K562 (cell line): Measurements from ENCODE around the gene ACBD4. TPM values are rescaled to one million over a fixed set of nuclear protein-coding genes. Genes with fewer than 3 reads are reported as not detected.
A peak's percentile ranks its signal among the peaks of the same experiment; 100 is the strongest.

ENCODE experiments used
- ATAC-seq: fragments of 200-7000 bp; cut with Tn5 transposase; 3 replicates; pipeline ENCODE4 v1.9.1; 2020; ENCODE audit warnings: moderate library complexity
- BruUV-seq: library from RNA; stranded (reverse); fragments of 400-500 nt; replicated peaks from 2 replicates; lab custom pipeline; 2021; lab: Mats Ljungman, UMichigan
- CTCF ChIA-PET: fragments of 300-600 bp; formaldehyde crosslinking; extraction: SDS; loops from one replicate; lab custom pipeline; 2021; ENCODE audit warnings: low intra/inter-chr PET ratio; lab: Yijun Ruan, JAX
- POLR2A ChIA-PET: fragments of 300-600, 350-650 bp; sonication (Branson Sonifier 250); formaldehyde crosslinking; extraction: SDS; loops from one replicate; lab custom pipeline; 2021; ENCODE audit warnings: antibody characterized with exemption, inconsistent platforms; lab: Yijun Ruan, JAX
- DNase-seq, 4 experiments: peaks; one replicate each; pipeline versions ENCODE4 v3.0.0 to v3.0.0-alpha.2; 2011 to 2018; ENCODE audit warnings: low spot score in 3 of 4, mixed read lengths in 3 of 4; ENCODE audit errors: extremely low read depth in 1 of 4
- FAIRE-seq: peaks from 2 replicates; lab custom pipeline; 2011; peaks lifted over from hg19 to GRCh38; lab: Jason Lieb, UNC
- H2AFZ ChIP-seq: 2 replicates; pipeline ENCODE4 v1.6.0; 2011; ENCODE audit warnings: low read depth, low read length, control low read depth, inconsistent platforms
- H3K27ac ChIP-seq: fragments of 200-600 bp; 3 replicates; pipeline ENCODE4 v1.8.0; 2011; ENCODE audit warnings: low read depth, mild to moderate bottlenecking, control low read depth, inconsistent platforms, low read length, moderate library complexity, mixed read lengths; ENCODE audit errors: extremely low read depth
- H3K27me3 ChIP-seq, 2 experiments: fragments of 300-600 bp in 1 of 2; 2 replicates in 1 of 2; 3 replicates in 1 of 2; pipeline versions ENCODE4 v1.6.0 to v1.8.0; 2011; ENCODE audit warnings: inconsistent platforms in 2 of 2, low read length in 2 of 2, mild to moderate bottlenecking in 1 of 2, mixed read lengths in 1 of 2, moderate library complexity in 1 of 2; ENCODE audit not compliant: control insufficient read depth in 2 of 2, insufficient read depth in 2 of 2
- H3K36me3 ChIP-seq: fragments of 300-600 bp; 3 replicates; pipeline ENCODE4 v1.8.0; 2011; ENCODE audit warnings: mild to moderate bottlenecking, low read length, inconsistent platforms; ENCODE audit not compliant: control insufficient read depth, insufficient read depth
- H3K4me1 ChIP-seq, 2 experiments: fragments of 200-600 bp in 1 of 2; replicated peaks in 1 of 2; 2 replicates in 1 of 2; 3 replicates in 1 of 2; pipeline versions ENCODE4 v1.5.1 to v1.8.0; 2011; ENCODE audit warnings: inconsistent platforms in 2 of 2, low read length in 2 of 2, mild to moderate bottlenecking in 1 of 2, mixed read lengths in 1 of 2, moderate library complexity in 1 of 2; ENCODE audit not compliant: control insufficient read depth in 2 of 2, insufficient read depth in 2 of 2
- H3K4me2 ChIP-seq: 2 replicates; pipeline ENCODE4 v1.6.1; 2011; ENCODE audit warnings: low read length, control low read depth, inconsistent platforms, mixed read lengths; ENCODE audit not compliant: insufficient read depth
- H3K4me3 ChIP-seq: fragments of 200-600 bp; sonication (generic), shearing (Covaris generic); 2 replicates; pipeline ENCODE4 v1.5.1; 2016; ENCODE audit warnings: control low read depth, inconsistent platforms
- H3K79me2 ChIP-seq: fragments of 200-600 bp; 3 replicates; pipeline ENCODE4 v1.8.0; 2011; ENCODE audit warnings: low read length, inconsistent platforms; ENCODE audit not compliant: control insufficient read depth, insufficient read depth
- H3K9ac ChIP-seq, 2 experiments: 2 replicates each; pipeline versions ENCODE4 v1.6.0 to v1.6.1; 2011; ENCODE audit warnings: low read depth in 2 of 2, low read length in 2 of 2, control low read depth in 1 of 2, inconsistent platforms in 1 of 2, mild to moderate bottlenecking in 1 of 2, mixed read lengths in 1 of 2; ENCODE audit not compliant: insufficient read depth in 1 of 2
- H3K9me1 ChIP-seq: one replicate; pipeline ENCODE4 v1.6.0; 2011; ENCODE audit warnings: inconsistent platforms, mild to moderate bottlenecking, low read length, moderate library complexity; ENCODE audit not compliant: control insufficient read depth, insufficient read depth
- H3K9me3 ChIP-seq: replicated peaks from 2 replicates; pipeline ENCODE4 v1.5.1; 2011; ENCODE audit warnings: low read depth, low read length, inconsistent platforms; ENCODE audit not compliant: control insufficient read depth, insufficient read depth
- H4K20me1 ChIP-seq: replicated peaks from 2 replicates; pipeline ENCODE4 v1.6.1; 2011; ENCODE audit warnings: low read length, inconsistent platforms, mixed read lengths; ENCODE audit not compliant: control insufficient read depth, insufficient read depth
- CSDE1 ChIP-seq, 2 experiments: fragments of 450-650 bp; IDR thresholded peaks; 2 replicates each; pipeline ENCODE4 v1.6.1; 2016; ENCODE audit warnings: mild to moderate bottlenecking in 1 of 2
- EGR1 ChIP-seq: fragments of 450-650 bp; conservative IDR thresholded peaks from 2 replicates; pipeline ENCODE4 v1.6.1; 2017; ENCODE audit warnings: mild to moderate bottlenecking
- HDAC6 ChIP-seq: IDR thresholded peaks from 2 replicates; pipeline ENCODE4 v1.6.1; 2012; ENCODE audit warnings: low read depth, mild to moderate bottlenecking, control low read depth, inconsistent platforms, low read length, moderate library complexity
- RFX1 ChIP-seq: fragments of 450-650 bp; IDR thresholded peaks from 2 replicates; pipeline ENCODE4 v1.6.1; 2016; ENCODE audit warnings: mild to moderate bottlenecking, moderate library complexity
- SP1 ChIP-seq: sonication (generic); formaldehyde crosslinking; IDR thresholded peaks from 2 replicates; pipeline ENCODE4 v1.8.1; 2022; ENCODE audit warnings: mild to moderate bottlenecking, missing genetic modification reagents
- SREBF2 ChIP-seq: sonication (generic); formaldehyde crosslinking; IDR thresholded peaks from 2 replicates; pipeline ENCODE4 v1.4.0; 2020; ENCODE audit warnings: mild to moderate bottlenecking, missing genetic modification reagents
- SRF ChIP-seq, 2 experiments: fragments of 250-450, 450-650 bp in 1 of 2; sonication (Bioruptor Pico) in 1 of 2; sonication (generic) in 1 of 2; formaldehyde crosslinking; IDR thresholded peaks; 2 replicates each; pipeline versions ENCODE4 v1.5.0 to v1.5.1; 2020 to 2022; ENCODE audit warnings: mild to moderate bottlenecking in 1 of 2, missing genetic modification reagents in 1 of 2
- SRSF3 ChIP-seq: fragments of 200-400 bp; formaldehyde crosslinking; IDR thresholded peaks from 2 replicates; pipeline ENCODE4 v1.6.1; 2016; ENCODE audit warnings: mild to moderate bottlenecking, low read length, moderate library complexity; ENCODE audit not compliant: insufficient read depth
- ZNF121 ChIP-seq: sonication (generic); formaldehyde crosslinking; conservative IDR thresholded peaks from 2 replicates; pipeline ENCODE4 v1.8.0; 2022; ENCODE audit warnings: missing genetic modification reagents
- ZNF324 ChIP-seq: fragments of 250-450 bp; sonication (Bioruptor Pico); IDR thresholded peaks from 2 replicates; pipeline ENCODE4 v1.4.0; 2020; ENCODE audit warnings: mild to moderate bottlenecking
- ZNF780A ChIP-seq: fragments of 250-450 bp; sonication (Bioruptor Pico); IDR thresholded peaks from 2 replicates; pipeline ENCODE4 v1.5.0; 2021; ENCODE audit warnings: mild to moderate bottlenecking
- ZZZ3 ChIP-seq: fragments of 450-650 bp; IDR thresholded peaks from 2 replicates; pipeline ENCODE4 v1.6.1; 2016; ENCODE audit warnings: antibody characterized with exemption, mild to moderate bottlenecking, moderate library complexity
- WGBS: fragments of 100-300 bp; shearing (Covaris generic); methylation state at CpG from one replicate; pipeline ENCODE4 v1.1.6; 2016; ENCODE audit warnings: low coverage, mixed read lengths; ENCODE audit not compliant: insufficient coverage; ENCODE audit errors: missing lambda C conversion rate; 5-methylcytosine and 5-hydroxymethylcytosine counted together
- in situ Hi-C: fragments of 300-500 bp; cut with MboI; formaldehyde crosslinking; loops from 4 replicates; pipeline ENCODE4 v1.15.0; 2018; ENCODE audit warnings: inconsistent platforms, mixed read lengths
- intact Hi-C: fragments of 100-400 bp; cut with micrococcal nuclease; formaldehyde crosslinking; loops from 2 replicates; pipeline ENCODE4 v1.14.2; 2022
- polyA plus RNA-seq, 8 experiments: library from polyadenylated mRNA; depleted of rRNA in 4 of 8; stranded (reverse) in 5 of 8; unstranded in 3 of 8; fragments of >200 nt; fragmentation: Nextera tagmentation in 2 of 8; fragmentation: Illumina TruSeq in 1 of 8; extraction: Ambion mirVana in 2 of 8; extraction: Trizol in 1 of 8; gene quantifications; 2 replicates each; pipeline versions ENCODE4 v1.2.1 to v1.2.3, GENCODE V29; 2011 to 2014; ENCODE audit warnings: inconsistent platforms in 1 of 8, missing spikeins in 1 of 8
- total RNA-seq, 7 experiments: library from RNA; depleted of rRNA in 6 of 7; stranded (reverse); fragments of >200 nt in 6 of 7; fragmentation: Illumina TruSeq in 2 of 7; extraction: Trizol in 2 of 7; gene quantifications; 2 replicates each; pipeline versions ENCODE4 v1.2.1 to v1.2.3, GENCODE V29; 2011 to 2021; ENCODE audit warnings: low replicate concordance in 1 of 7
- TF ChIP-seq, protein P1 (sequence below), 2 experiments: IDR thresholded peaks in 1 of 2; conservative IDR thresholded peaks in 1 of 2; 2 replicates each; pipeline ENCODE4 v1.6.1; 2016; ENCODE audit warnings: low read depth in 2 of 2, mild to moderate bottlenecking in 1 of 2, missing compliant biosample characterization in 1 of 2, missing genetic modification characterization in 1 of 2, moderate library complexity in 1 of 2
- TF ChIP-seq, protein P2 (sequence below): sonication (generic); formaldehyde crosslinking; IDR thresholded peaks from 2 replicates; pipeline ENCODE4 v1.9.0; 2022; ENCODE audit warnings: mild to moderate bottlenecking, missing genetic modification reagents
- TF ChIP-seq, protein P3 (sequence below): sonication (generic); formaldehyde crosslinking; IDR thresholded peaks from 2 replicates; pipeline ENCODE4 v1.8.0; 2022; ENCODE audit warnings: mild to moderate bottlenecking, missing genetic modification reagents, borderline replicate concordance

ACBD4 gene
- total and polyA plus RNA-seq, 9 of the 15 experiments (the other 6 are each of a cell fraction or from before 2014, with no cell fraction given): 0.14 to 6.9 (median 4.6) TPM

DNA sequence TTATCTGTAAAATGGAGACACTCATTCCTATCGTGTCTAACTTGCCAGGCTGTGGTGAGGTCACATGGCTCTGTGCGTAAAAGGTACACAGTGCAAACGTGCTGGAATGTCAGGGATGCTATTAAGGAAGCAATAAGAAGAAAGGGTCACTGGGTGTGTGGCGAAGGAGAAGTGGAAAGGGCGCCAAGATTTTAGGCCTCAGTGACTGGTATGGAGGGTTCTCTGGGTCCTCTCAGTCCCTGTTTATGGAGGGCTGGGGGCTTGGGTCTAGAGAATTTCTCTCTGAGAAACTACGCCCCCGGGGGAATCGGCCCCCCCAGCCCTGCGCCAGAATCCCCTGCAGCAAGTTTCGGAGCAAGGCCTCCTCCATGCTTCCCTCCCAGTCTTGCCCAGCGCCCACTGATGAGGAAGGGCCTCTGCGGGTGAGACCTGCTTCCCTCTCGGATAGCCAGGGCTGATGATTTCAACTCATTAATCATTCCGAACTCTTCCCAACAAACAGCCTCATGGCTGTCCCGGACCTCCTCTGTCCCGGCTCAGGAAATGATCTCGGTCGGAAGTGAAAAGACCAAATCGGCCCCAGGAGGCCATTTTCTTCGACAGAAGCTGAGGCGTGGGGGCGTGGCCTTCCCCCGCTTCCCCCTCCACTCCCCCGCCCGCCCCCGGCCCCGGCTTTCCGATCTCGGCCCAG, 11.5 kb downstream of the ACBD4 start:
- Histone ChIP-seq H4K20me1 (peaks cover 5% of the 10 kb centered on the region; the same call in 1 of the 2 replicates), H2AFZ (peak overlapping the region; percentile 90), H3K9me1 (no peaks in the 10 kb centered on the region), H3K4me3 (peak overlapping the region; percentile 51), H3K79me2 (peaks cover 53% of the 10 kb centered on the region), H3K9ac (peak overlapping the region; percentile 96 to 99), H3K4me2 (peak overlapping the region; percentile 88), H3K4me1 (peaks cover 39 to 52% of the 10 kb centered on the region in 2 experiments), H3K27ac (peak overlapping the region; percentile 97), H3K36me3 (peaks cover 3% of the 10 kb centered on the region; the same call in 1 of the 3 replicates), H3K27me3 (no peaks in the 10 kb centered on the region), H3K9me3 (no peaks in the 10 kb centered on the region)
- ChIA-PET CTCF (interaction anchor here (2.8 kb wide), 1 partner anchor 12 kb away, joined by 14 read pairs; the partner anchor contains the start of gene ACBD4), POLR2A (interaction anchor here (0.7 to 10.1 kb wide), 12 partner anchors 9 to 285 kb away, joined by 3 to 497 read pairs (median 53); partner anchors contain the start of genes ACBD4, DCAKD and HEXIM2)
- BruUV-seq: TSS peak; percentile 72
- peak in 2 of 4 experiments; percentile 77 to 88 for DNase-seq
- in situ Hi-C loops: no loop called here
- intact Hi-C loops: no loop called here
- WGBS: 0% methylated on average over 25 of the region's 29 CpGs
- peak; percentile 9 for ATAC-seq
- FAIRE-seq: no peak
- TF ChIP-seq, protein P1, sequence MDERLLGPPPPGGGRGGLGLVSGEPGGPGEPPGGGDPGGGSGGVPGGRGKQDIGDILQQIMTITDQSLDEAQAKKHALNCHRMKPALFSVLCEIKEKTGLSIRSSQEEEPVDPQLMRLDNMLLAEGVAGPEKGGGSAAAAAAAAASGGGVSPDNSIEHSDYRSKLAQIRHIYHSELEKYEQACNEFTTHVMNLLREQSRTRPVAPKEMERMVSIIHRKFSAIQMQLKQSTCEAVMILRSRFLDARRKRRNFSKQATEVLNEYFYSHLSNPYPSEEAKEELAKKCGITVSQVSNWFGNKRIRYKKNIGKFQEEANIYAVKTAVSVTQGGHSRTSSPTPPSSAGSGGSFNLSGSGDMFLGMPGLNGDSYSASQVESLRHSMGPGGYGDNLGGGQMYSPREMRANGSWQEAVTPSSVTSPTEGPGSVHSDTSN (CRISPR knock-in tag; IDR thresholded peaks at IDR 0.05; ENCODE audit: low read depth): no peak
- TF ChIP-seq, protein P1 (tag; conservative IDR thresholded peaks at IDR 0.05; ENCODE audit: low read depth): no peak; the same call in 1 of the 2 replicates
- peak in 1 of 2 experiments; percentile 75; a peak in 1 of 4 replicates for TF ChIP-seq SRF (CRISPR knock-in tag; IDR thresholded peaks at IDR 0.05)
- peak; percentile 50; the same call in 1 of the 2 replicates for TF ChIP-seq SRSF3
- TF ChIP-seq SP1 (CRISPR knock-in tag): no peak
- TF ChIP-seq EGR1: no peak
- TF ChIP-seq, protein P2, sequence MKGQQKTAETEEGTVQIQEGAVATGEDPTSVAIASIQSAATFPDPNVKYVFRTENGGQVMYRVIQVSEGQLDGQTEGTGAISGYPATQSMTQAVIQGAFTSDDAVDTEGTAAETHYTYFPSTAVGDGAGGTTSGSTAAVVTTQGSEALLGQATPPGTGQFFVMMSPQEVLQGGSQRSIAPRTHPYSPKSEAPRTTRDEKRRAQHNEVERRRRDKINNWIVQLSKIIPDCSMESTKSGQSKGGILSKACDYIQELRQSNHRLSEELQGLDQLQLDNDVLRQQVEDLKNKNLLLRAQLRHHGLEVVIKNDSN (CRISPR knock-in tag): peak; percentile 85; the same call in 1 of the 2 replicates
- no peak for TF ChIP-seq ZNF324
- no peak for TF ChIP-seq ZNF121 (CRISPR knock-in tag)
- no peak for TF ChIP-seq CSDE1 (IDR thresholded peaks at IDR 0.05)
- no peak for TF ChIP-seq ZZZ3
- TF ChIP-seq ZNF780A (CRISPR knock-in tag): no peak
- TF ChIP-seq SREBF2 (CRISPR knock-in tag): no peak
- no peak for TF ChIP-seq HDAC6
- TF ChIP-seq RFX1: no peak
- TF ChIP-seq, protein P3, sequence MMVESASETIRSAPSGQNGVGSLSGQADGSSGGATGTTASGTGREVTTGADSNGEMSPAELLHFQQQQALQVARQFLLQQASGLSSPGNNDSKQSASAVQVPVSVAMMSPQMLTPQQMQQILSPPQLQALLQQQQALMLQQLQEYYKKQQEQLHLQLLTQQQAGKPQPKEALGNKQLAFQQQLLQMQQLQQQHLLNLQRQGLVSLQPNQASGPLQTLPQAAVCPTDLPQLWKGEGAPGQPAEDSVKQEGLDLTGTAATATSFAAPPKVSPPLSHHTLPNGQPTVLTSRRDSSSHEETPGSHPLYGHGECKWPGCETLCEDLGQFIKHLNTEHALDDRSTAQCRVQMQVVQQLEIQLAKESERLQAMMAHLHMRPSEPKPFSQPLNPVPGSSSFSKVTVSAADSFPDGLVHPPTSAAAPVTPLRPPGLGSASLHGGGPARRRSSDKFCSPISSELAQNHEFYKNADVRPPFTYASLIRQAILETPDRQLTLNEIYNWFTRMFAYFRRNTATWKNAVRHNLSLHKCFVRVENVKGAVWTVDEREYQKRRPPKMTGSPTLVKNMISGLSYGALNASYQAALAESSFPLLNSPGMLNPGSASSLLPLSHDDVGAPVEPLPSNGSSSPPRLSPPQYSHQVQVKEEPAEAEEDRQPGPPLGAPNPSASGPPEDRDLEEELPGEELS (CRISPR knock-in tag): no peak
